T-helper 1 cell (primary cell): ENCODE results near the gene CRHR1.

Experiments used
- DNase-seq, 5 donors: peaks; one replicate each; pipeline ENCODE4 v3.0.0-alpha.2; 2012 to 2020

Gene CRHR1

DNA sequence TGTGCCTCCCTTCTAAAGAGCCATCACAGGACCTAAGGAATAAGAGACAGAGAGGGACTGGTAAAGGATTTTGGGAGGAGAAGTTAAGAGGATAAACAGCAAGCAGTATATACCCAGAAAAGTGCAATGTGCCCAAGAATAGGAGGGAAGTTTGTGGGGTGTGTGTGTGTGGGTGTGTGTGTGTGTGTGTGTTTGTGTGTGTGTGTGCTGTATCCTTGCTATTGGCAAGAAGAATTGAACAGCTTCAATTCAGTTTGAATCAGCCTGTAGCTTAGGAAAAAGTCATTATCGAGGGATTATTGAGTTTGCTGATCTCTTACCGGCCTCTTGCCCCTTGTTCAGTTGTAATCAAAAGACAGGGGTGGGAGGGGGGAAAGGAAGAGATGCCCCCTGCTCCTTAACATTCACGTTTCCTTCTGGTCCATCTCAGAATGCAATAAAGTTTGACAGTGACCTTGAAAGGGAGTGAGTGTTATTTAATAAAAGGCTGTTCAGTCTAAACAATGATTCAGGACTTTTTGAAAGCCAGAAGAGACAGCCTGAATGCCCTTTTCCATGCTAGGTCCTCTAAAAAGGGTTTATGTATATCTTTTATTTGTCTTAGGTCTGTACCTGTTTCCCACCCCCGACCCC, 86.3 kb downstream of the CRHR1 start:
- no peak for DNase-seq

DNA sequence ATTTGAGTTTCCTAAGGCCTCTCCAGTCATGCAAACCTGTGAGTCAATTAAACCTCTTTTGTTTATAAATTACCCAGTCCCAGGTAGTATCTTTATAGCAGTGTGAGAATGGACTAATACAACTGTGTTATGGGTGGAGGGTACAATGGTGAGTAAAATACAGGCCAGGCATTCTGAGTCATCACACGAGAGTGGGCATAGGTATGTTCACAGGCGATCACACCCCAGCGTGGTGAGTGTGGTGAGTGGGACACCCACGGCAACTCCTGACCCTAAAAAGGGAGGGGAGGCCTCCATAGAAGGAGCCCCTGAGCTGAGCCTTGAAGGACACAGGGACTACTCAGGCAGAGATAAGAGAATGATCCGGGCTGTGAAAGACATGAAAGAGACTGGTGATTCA, 87.6 kb downstream of the CRHR1 start:
- no peak for DNase-seq

DNA sequence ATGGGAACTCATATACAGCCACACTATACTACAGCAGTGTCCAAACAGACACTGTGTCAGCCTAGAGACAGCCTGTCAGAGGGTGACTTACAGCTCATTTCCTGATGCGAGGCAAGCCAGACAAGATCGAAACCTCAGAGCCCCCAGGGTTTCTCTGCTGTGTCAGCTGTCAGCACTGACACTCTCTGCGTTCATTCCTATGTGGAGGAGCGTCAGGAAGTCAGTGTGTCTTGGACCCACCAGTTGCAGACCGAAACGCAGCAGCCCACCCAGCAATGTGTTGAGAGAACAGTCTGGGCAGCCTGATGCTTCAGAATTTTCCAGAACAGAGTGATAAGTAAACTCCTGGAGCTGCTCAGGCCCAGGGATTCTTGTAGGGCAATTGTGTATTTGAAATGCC, 89.6 kb downstream of the CRHR1 start:
- DNase-seq, result peak in 2 of 5 donors; percentile 20 to 34

DNA sequence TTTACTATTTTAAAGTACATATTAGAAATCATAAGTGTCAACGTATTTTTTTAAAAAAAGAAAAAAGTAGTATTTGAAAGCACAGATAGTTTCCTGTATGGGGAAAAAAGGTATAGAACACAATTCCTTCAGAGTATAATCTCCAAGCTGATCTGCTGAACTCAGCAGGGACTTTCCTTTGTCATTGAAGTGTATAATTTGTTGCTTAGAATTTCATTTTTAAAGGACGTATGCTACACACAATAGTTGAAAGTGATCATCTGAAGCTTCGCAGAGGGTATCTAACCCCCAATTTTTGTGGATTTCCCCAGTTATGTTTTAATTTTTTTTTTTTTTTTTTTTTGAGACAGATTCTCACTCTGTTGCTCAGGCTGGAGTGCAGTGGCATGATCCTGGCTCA, 90.0 kb downstream of the CRHR1 start:
- no peak for DNase-seq

DNA sequence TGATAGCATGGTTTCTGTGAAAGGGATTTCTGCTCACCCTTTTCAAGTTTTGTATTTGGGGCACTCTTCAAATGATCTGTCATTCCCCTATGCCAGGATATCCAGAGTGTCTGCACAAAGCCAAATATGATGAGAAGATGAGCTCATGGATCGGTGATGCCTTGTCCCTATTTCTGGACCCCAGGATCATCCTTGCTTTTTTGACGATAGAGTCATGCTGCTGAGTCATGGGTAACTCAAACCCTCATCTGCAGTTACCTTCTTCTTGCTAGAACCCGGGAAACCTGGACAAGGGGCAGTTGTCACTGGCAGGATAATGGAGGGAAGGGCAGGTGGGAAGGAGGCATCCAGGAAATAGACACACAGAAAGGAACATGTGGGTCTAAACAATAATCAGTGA, 92.4 kb downstream of the CRHR1 start:
- DNase-seq, result no peak

DNA sequence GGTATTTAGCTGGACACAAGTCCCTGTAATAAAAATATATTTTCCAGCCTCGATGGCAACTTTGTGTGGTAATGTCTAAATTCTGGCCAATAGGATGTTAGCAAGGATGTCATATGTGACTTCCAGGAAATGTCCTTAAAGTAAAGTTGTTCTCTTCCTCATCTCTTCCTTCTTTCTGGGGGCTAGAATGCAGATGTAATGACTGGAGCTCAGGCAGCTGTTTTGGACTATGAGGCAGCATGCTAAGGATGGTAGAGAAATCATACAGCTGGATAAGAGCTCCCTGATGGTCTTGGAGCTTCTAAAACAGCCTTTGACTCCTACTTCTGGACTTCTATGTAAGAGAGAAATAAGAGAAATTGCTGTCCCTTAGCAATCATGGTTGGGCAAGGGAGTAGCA, 93.3 kb downstream of the CRHR1 start:
- no peak for DNase-seq

DNA sequence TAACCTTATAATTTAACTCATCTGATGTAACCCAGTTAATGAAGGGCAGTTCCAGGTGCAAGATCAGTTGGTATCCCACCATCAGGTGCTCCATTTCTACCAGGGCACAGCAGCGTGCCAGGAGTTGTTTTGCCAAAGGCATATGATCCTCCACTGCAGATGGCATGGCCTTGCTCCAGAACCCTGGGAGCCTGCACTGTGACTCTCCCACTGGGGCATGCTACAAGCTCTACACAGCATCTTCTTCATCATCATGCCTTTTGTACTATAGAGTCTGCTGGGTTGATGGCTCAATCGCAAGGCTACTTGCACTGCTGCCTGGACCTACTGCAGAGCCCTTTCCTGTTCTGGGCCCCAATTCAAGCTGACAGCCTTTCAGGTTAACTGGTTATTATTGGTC, 98.9 kb downstream of the CRHR1 start:
- DNase-seq, result no peak
